ENCODE results near the gene MRPL40. TPM values are rescaled to one million over a fixed set of nuclear protein-coding genes. Genes with fewer than 3 reads are reported as not detected.
A peak's percentile ranks its signal among the peaks of the same experiment; 100 is the strongest.
"Not testable (repeated sequence)": the region's sequence is repeated elsewhere in the genome, so short reads cannot be mapped to it uniquely, and the experiment has no call there.

MRPL40 gene
- total RNA-seq, 1 donor from 2014 or later: 10.0 TPM

GRCh38 chr22:19407649-19408606, 24.4 kb upstream of the MRPL40 start:
- no peak for DNase-seq

DNA sequence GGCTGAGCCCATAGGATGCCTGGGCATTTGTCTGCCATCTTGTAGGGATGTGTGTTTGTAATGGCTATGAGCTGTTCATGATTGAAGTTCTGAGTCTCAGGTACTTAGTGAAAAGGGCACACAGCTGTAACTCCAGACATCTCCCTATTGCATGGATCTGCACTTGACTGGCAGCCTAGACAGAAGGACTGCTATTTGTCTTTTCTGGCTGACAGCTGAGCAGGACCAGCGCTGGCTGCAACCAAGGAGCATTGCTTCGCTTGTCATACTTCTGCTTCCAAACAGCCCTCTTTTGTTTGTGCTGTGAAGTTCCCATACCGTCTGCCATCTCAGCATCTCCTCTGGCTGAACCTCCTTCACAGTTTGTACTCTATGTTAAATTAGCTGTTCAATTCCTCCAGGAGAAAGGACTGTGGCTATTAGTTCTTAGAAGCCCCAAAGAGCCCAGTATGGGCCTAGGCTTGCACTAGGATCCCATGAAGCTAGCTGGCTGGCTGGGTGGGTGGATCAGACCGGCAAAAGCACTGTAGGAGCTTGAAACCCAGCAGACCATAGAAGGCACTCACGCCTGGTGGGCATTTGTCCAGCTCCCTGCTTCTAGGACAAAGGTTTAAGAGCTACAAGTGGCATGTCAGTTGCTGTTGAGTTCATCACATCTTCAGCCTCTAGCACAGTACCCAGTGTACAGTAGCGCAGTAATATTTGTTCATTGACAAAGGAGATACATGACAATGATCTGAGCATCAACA, 21.2 kb upstream of the MRPL40 start:
- DNase-seq: no peak

GRCh38 chr22:19411690-19412045, 20.7 kb upstream of the MRPL40 start:
- DNase-seq: no peak

DNA sequence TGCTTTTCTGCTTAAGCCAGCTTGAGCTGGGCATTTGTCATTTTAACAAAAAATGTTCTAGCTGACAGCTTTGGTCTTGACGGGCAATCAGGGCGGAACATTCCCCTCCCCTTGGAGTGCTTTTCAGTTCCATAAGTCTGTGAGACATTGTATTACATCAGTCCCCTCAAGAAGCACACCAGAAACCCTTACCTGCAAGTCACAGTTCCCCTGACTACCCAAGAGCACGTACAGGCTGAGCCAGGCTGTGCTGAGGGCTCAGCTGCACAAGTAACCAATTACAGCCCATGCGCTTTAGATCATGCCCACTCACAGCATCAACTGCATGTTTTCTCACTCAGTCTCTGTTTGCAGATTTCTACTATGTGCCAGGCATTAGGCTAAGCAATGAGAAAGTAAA, 19.9 kb upstream of the MRPL40 start:
- DNase-seq: no peak

- DNase-seq: no peak
Observed at GRCh38 chr22:19412923-19413322, 19.4 kb upstream of the MRPL40 start.

GRCh38 chr22:19419086-19419463, 13.3 kb upstream of the MRPL40 start:
- DNase-seq: no peak

DNA sequence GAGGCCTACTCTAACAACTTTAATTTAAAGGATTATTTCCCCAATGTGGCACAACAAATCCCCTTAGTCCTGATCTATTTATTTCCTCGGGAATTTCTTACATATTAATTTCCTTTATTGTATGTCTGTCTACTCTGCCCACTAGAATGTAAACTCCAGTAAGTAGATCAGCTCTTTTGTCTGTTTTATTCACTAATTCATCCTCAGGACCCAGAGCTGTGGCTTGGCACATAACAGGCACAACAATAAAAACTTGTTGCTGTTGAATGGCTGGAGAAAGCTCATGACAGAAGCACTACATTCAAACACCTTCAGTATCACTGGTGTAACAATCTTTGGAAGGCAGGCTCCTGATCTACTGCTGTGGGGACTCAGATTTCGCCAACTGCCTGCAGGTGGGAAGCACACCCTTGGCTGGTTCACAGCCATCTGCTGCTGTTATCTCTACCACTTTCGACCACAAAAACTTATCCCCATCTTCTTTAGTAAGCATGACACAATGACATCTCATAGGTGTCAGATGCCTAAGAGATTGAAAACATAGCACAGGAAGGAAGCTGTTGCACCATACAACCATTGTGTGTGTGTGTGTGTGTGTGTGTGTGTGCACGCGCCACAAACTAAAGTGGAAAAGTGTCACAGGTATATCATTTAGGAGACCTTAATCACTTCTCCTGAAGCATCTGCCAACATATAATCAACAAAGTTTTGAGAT, 12.7 kb upstream of the MRPL40 start:
- no peak for DNase-seq

DNA sequence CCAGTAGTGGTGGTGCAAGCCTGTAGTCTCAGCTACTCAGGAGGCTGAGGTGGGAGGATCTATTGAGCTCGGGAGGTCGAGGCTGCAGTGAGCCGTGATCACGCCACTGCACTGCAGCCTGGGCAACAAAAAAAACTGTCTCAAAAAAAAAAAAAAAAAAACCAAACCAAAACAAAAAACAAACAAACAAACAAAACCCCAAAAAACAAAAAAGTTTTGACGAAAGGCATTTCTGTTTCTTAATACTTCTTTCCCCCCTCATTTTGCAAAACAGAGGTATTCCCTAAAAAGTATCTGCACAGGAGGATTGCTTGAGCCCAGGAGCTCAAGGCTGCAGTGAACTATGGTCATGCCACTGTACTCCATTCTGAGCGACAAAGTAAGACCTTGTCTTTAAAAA, 12.0 kb upstream of the MRPL40 start:
- DNase-seq: no peak

- DNase-seq: no peak
Observed at GRCh38 chr22:19422440-19423301, 9.7 kb upstream of the MRPL40 start.

DNA sequence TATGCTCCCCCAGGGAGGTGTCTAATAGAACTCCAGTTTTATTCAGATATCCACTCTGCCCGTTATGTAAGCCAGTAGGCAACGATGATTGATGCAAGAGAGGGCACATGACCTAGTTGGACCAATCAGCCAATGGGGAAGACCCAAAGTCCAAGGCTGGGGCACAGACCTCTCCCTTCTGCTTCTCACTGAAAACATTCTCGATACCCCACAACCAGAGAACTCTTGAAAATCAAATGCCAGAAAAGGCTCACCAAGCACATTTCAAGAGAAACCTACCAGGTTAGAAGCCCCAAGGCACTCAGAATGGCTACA, 8.2 kb upstream of the MRPL40 start:
- DNase-seq: no peak

- peak; percentile 10 for DNase-seq
Observed at GRCh38 chr22:19429950-19430889, 2.1 kb upstream of the MRPL40 start.

- DNase-seq: no peak
Observed at GRCh38 chr22:19430890-19431541, 1.3 kb upstream of the MRPL40 start.

- peak; percentile 81 for DNase-seq
Observed at GRCh38 chr22:19431649-19432132, 654 bp upstream of the MRPL40 start, which contains the start of gene HIRA. HIRA (minus strand) TSS chr22:19431733; CDS start chr22:19431476, 257 bp downstream.

GRCh38 chr22:19434401-19434800, 2.1 kb downstream of the MRPL40 start:
- no peak for DNase-seq

DNA sequence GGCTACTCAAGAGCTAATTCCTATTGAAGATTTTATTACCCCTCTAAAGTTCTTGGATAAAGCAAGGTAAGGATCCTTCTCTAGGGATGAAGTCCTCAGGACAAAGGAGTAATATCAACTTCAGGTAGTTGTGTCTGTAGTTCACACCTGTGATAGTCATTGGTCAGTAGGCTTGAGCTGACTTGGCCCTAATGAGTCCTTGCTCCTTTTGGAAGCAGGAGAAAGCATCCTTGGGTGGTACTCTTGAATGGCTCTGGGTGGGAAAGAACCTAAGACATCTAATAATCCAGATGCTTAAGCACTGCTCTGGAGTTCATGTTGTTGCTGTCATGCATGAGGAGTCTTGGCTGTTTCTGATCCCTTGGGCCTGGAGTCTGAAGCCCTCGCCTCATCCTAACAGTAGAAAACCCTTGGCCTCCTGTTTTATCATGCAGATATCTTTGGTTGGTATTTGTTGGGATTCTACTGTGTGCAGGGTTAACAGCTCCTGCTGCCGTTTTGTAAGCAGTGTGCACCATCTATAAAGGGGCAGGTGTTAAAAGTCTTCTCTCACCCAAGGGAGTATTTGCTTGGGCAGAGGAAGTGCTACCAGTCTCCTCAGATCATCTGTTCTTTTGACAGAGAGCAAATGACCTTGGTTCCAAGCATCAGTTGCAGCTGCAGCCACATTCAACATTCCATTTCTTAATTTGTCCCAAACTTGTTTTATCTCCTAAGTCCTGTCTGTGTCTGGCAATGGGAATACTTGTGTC, 2.7 kb downstream of the MRPL40 start:
- no peak for DNase-seq

GRCh38 chr22:19436444-19437161, 4.3 kb downstream of the MRPL40 start:
- not testable (repeated sequence) for DNase-seq

DNA sequence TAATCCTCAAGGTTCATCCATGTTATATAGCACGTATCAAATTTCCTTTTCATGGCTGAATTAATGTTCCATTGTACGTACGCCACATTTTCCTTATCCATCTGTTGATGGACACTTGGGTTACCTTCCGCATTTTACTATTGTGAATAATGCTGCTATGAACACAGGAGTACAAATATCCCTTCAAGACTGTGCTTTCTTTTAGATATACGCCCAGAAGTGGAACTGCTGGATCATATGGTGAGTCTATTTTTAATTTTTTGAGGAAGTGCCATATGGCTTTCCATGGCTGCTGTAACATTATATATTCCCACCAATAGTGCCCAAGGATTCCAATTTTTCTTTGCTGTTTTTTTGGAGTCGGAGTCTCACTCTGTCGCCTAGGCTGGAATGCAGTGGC, 6.0 kb downstream of the MRPL40 start:
- DNase-seq: no peak

DNA sequence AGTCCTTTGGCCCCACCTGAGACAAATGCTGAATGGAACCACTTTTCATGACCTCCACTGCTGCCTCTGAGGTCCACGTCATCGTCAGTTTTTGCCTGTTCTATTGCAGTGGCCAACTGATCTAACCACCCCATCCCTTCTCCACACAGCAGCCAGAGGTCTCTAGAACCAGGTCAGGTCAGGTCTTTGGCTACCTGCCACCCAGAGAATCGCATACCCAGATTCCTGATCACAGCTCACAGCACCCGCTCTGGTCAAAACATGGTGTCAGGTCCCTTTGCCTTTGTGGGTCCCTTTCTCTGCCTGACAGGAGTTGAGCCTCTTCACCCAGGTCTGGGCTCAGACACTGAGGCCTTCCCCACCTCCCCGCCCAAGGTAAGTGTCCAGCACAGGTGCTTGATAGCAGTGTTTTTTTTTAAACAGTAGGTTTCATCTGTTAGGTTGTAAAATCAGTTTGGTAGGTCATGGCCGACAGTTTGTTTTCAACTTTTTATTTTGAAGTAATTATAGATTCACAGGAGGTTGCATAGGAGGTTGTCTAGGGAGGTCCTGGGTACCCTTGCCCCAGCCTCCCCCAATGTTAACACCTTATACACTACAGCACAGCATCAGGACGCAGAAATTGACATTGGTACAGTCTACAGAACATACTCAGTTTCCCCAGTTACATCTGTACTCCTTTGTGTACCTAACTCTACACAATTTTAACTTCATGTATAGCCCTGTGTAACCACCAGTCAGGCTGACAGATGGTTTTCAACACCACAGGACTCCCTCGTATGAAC, 8.3 kb downstream of the MRPL40 start:
- no peak for DNase-seq
